Stimulated activated CD8-positive, alpha-beta memory T cell treated with anti-CD3 and anti-CD28 coated beads, Interleukin-4, amount 100 ng/mL, for 4 hours (primary cell): ENCODE measurements around the gene CD96.
"Not testable (repeated sequence)": the region's sequence is repeated elsewhere in the genome, so short reads cannot be mapped to it uniquely, and the experiment has no call there.

Experiments
- DNase-seq, 2 donors: peaks; one replicate each; pipeline ENCODE4 v3.0.0-alpha.2; 2020; ENCODE audit warnings: low read depth in 2 of 2, low spot score in 1 of 2

CD96 gene

DNA sequence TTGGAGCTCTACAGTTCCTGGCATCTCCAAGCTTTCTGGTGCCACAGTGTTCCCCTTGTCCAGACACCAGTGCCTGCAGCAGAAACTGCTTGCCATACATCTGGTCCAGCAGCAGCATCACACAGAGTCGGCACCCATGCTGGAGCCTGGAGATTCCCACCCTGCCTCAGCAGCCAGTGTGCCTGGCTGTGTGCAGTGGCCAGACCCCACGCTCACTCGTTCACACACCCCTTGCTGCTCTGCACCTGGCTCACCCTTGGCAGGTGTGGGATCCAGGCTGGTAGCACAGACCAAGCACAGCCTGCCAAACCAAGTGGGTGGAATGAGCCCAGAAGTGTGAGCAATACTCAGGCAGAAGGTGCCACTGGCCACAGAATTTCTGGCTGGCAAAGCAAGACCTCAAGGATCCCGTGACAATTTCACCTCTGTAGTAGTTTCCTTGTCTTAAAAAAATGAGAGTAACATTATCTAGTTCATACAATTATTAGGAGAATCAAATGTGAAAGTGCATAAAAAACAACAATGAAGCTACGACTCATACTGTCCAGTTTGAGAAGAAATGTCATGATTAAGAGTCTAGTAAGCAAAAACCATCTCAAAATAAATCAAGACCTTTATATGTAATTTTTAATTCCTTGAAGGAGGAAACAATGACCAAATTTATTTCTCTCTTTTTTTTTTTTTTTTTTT, 76.1 kb downstream of the CD96 start:
- no peak for DNase-seq

DNA sequence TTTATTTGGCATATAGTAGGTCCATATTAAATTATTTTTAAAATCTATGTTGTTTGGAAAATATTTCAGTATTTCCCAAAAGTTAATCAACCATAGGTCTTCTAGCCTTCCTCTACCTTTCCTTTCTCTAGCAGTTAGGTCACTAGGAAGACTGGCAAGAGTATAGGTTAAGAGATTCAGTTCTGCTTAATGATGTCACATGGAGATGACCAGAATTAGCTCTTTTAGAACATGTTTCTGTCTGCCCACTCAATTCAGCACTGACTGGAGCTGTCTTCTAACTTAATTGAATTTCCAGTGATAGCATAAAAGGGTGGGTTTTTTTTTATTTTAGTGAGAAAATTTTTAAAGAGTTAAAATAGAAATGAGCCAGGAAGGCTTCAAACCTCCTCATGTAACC, 76.9 kb downstream of the CD96 start:
- DNase-seq = no peak

GRCh38 chr3:111619833-111620232, 77.8 kb downstream of the CD96 start:
- DNase-seq = no peak

GRCh38 chr3:111621535-111621934, 79.5 kb downstream of the CD96 start:
- DNase-seq = no peak

GRCh38 chr3:111627092-111627491, 85.1 kb downstream of the CD96 start:
- DNase-seq = no peak

- not testable (repeated sequence) for DNase-seq
Measured at GRCh38 chr3:111629018-111629417, 87.0 kb downstream of the CD96 start.

GRCh38 chr3:111630638-111631037, 88.6 kb downstream of the CD96 start:
- not testable (repeated sequence) for DNase-seq

GRCh38 chr3:111635403-111635802, 93.4 kb downstream of the CD96 start:
- DNase-seq = no peak

- no peak for DNase-seq
Measured at GRCh38 chr3:111636366-111636885, 94.4 kb downstream of the CD96 start.

GRCh38 chr3:111639316-111639715, 97.3 kb downstream of the CD96 start:
- DNase-seq = no peak

DNA sequence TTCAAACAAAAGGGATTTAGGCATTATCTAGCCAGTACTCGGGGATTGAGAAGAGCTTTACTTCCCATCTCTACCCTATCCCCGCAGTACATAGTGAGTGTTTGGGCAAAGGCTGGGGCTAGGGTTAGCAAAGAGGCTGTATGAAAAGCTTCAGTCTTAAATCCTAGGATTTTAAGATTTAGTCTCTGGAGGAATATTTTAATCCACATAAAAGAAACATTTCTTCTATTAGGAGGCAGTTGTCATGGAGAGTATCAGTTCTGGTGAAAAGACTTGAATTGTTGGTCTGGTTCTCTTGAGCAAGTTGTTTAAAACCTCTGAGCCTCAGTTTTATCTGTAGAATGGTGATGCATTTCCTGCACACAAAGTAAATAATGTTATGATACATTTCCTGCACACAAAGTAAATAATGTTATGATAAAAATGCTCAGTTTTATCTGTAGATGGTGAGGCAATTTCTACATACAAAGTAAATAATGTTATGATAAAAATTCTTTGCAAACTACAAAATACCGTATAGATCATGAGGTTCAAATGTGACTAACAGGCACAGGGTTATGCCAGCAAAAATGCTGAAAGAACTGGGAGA, 107.1 kb downstream of the CD96 start:
- DNase-seq = no peak

DNA sequence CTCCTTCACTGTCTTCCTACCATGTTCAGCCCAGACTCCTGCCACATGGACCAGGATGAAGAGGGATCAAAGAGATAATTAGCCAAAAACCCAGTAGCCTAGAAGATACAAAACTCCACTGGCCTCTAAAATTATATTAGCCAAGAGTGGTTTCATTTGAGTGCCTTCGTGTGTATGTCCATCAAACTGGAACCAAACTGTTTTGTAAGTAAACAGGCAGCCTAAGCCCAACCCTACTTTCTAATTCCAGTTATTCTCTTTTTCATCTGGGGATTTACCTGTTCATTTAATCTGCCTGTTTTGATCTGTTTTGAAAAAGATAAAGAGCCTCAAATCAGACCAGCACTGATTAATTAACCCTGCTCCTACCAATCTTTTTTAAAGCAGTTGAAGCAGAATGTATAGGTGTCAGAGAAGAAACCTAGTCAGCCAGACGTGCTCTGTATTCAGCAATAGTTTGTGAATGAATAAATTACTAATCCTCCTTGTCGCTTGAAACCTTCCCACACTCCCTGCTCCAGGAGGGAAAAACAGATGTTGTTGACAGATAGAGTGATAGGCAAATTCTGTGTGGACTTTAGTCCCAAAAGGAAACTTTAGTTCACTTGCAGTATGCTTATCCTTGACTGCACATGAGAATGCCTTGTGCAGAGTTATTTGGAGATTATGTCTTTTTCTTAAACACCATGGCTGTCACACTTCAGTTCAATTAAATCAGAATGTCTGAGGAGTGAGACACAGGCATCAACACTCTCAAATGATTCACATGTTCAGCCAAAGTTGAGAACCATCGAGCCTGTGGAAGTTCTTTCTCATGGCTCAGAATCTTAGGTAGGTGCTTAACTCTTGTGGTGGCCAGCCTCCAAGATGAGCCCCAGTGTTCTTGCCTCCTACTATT, 108.6 kb downstream of the CD96 start:
- DNase-seq = no peak

- no peak for DNase-seq
Measured at GRCh38 chr3:111652492-111653180, 110.6 kb downstream of the CD96 start.

DNA sequence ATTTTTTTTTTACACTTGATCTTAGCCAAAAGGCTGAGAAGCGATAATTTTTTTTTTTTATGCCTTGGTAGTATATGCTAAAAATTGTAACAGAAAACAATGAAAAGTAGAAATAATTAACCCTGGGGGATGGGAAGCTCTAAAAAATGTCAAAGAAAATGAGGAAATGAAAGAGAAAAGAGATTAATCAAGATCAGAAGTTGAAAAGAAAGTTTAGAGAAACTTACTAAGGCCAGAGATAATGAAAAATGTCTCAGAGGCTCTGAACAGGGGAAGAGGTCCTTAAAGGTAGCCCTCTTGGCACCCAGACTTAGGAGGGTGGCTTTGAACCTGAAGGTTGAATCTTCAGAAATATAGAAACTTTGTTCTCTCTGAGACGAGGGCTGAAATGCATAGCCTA, 111.8 kb downstream of the CD96 start:
- DNase-seq = no peak

- DNase-seq = no peak
Measured at GRCh38 chr3:111662012-111662411, 120.0 kb downstream of the CD96 start.

DNA sequence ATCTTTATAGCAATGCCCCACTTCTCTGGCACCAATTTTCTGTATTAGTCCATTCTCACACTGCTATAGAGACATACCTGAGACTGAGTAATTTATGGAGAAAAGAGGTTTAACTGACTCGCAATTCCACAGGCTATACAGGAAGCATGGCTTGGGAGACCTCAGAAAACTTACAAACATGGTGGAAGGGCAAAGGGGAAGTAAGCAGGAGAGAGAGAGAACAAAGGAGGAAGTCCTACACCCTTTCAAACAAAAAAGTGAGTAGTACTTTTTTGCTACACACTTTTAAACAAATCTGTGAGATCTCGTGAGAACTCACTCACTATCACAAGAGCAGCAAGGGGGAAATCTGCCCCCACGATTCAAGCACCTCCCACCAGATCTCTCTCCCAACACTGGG, 120.9 kb downstream of the CD96 start:
- no peak for DNase-seq

- DNase-seq = no peak
Measured at GRCh38 chr3:111666041-111666735, 124.2 kb downstream of the CD96 start.

GRCh38 chr3:111667170-111667569, 125.2 kb downstream of the CD96 start:
- no peak for DNase-seq

- DNase-seq = peak; percentile 29 to 58
Measured at GRCh38 chr3:111667621-111668239, 125.7 kb downstream of the CD96 start.

GRCh38 chr3:111668326-111668725, 126.3 kb downstream of the CD96 start:
- DNase-seq = no peak
